Fibroblast of lung (primary cell): ENCODE data around the gene BMS1.

Experiments
- EZH2 ChIP-seq: IDR thresholded peaks from 2 replicates; pipeline ENCODE4 v1.5.1; 2012; ENCODE audit warnings: low read length, control low read depth, mild to moderate bottlenecking; ENCODE audit errors: missing control alignments
- TF ChIP-seq, protein P1 (sequence below), 2 donors: IDR thresholded peaks in 1 of 2; conservative IDR thresholded peaks in 1 of 2; 1 replicate in 1 of 2; 2 replicates in 1 of 2; pipeline ENCODE4 v1.5.1; 2011 to 2012; ENCODE audit warnings: low read length in 2 of 2, control low read depth in 1 of 2, inconsistent platforms in 1 of 2, low read depth in 1 of 2, mild to moderate bottlenecking in 1 of 2

DNA sequence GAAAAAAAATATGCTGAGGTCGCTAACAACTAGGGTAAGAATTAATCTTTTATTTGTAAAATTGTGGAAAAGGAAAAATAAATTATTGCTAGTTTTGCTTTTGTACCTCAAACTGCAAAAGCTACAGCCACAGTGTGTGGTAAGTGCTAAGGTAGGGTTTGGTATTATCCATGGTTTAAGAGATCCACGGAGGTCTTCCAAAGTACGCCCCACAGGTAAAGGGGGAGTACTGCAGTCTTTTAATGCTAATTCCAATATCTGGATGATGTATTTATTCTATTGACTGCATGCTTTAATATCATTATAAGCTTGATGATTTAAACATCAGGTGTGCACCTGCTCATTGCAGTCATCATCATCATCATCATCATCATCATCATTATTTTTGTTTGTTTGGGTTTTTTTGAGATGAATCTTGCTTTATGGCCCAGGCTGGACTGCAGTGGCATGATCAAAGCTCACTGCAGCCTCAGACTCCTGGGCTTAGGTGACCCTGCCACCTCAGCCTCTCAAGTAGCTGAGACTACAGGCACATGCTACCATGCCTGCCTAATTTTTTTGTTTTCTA, 38.4 kb upstream of the BMS1 start:
- TF ChIP-seq, protein P1, sequence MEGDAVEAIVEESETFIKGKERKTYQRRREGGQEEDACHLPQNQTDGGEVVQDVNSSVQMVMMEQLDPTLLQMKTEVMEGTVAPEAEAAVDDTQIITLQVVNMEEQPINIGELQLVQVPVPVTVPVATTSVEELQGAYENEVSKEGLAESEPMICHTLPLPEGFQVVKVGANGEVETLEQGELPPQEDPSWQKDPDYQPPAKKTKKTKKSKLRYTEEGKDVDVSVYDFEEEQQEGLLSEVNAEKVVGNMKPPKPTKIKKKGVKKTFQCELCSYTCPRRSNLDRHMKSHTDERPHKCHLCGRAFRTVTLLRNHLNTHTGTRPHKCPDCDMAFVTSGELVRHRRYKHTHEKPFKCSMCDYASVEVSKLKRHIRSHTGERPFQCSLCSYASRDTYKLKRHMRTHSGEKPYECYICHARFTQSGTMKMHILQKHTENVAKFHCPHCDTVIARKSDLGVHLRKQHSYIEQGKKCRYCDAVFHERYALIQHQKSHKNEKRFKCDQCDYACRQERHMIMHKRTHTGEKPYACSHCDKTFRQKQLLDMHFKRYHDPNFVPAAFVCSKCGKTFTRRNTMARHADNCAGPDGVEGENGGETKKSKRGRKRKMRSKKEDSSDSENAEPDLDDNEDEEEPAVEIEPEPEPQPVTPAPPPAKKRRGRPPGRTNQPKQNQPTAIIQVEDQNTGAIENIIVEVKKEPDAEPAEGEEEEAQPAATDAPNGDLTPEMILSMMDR (conservative IDR thresholded peaks at IDR 0.05 in 1 of 2, IDR thresholded peaks at IDR 0.05 in 1 of 2; ENCODE audit: low read depth in 1 of 2, low read length in 2 of 2) = no peak
- TF ChIP-seq EZH2 = no peak
